ENCODE data around the gene STPG1.

The STPG1 gene

DNA sequence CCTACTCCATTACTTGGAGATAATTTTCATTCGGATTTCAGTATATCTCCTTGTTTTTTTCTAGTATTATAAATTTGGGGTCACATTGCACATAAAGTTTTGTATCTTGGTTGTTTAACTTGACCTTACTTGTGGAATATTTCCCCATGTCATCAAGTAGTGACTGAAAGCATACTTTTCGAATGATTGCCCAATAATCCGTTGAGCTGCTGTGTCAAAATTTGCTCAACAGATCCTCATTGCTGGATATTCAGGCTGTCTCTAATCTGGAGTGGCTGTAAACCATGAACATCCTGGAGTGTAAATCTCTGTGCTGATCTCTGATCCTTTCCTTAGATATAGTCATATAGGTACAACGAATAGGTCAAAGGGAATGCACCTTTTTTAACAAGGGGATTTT is 7.0 kb upstream of the STPG1 start:
- ChIA-PET CTCF (interaction anchor here (0.5 to 3.9 kb wide), 4 partner anchors 29 to 547 kb away, joined by 3 to 23 read pairs (median 4); no protein-coding TSS in a partner anchor), POLR2A (no interaction called here)
- TF ChIP-seq, protein P1, sequence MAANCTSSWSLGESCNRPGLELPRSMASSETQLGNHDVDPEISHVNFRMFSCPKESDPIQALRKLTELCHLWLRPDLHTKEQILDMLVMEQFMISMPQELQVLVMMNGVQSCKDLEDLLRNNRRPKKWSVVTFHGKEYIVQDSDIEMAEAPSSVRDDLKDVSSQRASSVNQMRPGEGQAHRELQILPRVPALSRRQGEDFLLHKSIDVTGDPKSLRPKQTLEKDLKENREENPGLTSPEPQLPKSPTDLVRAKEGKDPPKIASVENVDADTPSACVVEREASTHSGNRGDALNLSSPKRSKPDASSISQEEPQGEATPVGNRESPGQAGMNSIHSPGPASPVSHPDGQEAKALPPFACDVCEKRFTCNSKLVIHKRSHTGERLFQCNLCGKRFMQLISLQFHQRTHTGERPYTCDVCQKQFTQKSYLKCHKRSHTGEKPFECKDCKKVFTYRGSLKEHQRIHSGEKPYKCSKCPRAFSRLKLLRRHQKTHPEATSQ (tag by site-specific recombination; IDR thresholded peaks at IDR 0.05): no peak
- TF ChIP-seq PRDM1 (tag by site-specific recombination; IDR thresholded peaks at IDR 0.05) (no peak), ZEB2 (tag by site-specific recombination; IDR thresholded peaks at IDR 0.05) (no peak), ZNF791 (tag by site-specific recombination; IDR thresholded peaks at IDR 0.05) (no peak), ZNF654 (tag by site-specific recombination; IDR thresholded peaks at IDR 0.05; ENCODE audit: low read depth) (no peak), ZNF175 (tag by site-specific recombination; IDR thresholded peaks at IDR 0.05) (no peak), ZNF776 (tag by site-specific recombination; IDR thresholded peaks at IDR 0.05; ENCODE audit: borderline replicate concordance) (no peak), ZNF571 (tag by site-specific recombination; IDR thresholded peaks at IDR 0.05) (no peak), WT1 (tag by site-specific recombination; IDR thresholded peaks at IDR 0.05) (no peak)
- TF ChIP-seq, protein P2, sequence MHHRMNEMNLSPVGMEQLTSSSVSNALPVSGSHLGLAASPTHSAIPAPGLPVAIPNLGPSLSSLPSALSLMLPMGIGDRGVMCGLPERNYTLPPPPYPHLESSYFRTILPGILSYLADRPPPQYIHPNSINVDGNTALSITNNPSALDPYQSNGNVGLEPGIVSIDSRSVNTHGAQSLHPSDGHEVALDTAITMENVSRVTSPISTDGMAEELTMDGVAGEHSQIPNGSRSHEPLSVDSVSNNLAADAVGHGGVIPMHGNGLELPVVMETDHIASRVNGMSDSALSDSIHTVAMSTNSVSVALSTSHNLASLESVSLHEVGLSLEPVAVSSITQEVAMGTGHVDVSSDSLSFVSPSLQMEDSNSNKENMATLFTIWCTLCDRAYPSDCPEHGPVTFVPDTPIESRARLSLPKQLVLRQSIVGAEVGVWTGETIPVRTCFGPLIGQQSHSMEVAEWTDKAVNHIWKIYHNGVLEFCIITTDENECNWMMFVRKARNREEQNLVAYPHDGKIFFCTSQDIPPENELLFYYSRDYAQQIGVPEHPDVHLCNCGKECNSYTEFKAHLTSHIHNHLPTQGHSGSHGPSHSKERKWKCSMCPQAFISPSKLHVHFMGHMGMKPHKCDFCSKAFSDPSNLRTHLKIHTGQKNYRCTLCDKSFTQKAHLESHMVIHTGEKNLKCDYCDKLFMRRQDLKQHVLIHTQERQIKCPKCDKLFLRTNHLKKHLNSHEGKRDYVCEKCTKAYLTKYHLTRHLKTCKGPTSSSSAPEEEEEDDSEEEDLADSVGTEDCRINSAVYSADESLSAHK (tag by site-specific recombination; IDR thresholded peaks at IDR 0.05): no peak
- TF ChIP-seq, protein P3, sequence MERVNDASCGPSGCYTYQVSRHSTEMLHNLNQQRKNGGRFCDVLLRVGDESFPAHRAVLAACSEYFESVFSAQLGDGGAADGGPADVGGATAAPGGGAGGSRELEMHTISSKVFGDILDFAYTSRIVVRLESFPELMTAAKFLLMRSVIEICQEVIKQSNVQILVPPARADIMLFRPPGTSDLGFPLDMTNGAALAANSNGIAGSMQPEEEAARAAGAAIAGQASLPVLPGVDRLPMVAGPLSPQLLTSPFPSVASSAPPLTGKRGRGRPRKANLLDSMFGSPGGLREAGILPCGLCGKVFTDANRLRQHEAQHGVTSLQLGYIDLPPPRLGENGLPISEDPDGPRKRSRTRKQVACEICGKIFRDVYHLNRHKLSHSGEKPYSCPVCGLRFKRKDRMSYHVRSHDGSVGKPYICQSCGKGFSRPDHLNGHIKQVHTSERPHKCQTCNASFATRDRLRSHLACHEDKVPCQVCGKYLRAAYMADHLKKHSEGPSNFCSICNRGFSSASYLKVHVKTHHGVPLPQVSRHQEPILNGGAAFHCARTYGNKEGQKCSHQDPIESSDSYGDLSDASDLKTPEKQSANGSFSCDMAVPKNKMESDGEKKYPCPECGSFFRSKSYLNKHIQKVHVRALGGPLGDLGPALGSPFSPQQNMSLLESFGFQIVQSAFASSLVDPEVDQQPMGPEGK (tag by site-specific recombination; IDR thresholded peaks at IDR 0.05): no peak
- Histone ChIP-seq H3K36me3 (ENCODE audit: control insufficient read depth in 2 of 2, insufficient read depth in 1 of 2, low read length in 2 of 2) (peaks cover 3 to 46% of the 10 kb centered on the region in 2 experiments; a peak in 2 of 3 replicates), H3K4me1 (ENCODE audit: control insufficient read depth, insufficient read depth, low read length) (peaks cover 6% of the 10 kb centered on the region), H3K27ac (ENCODE audit: extremely low read depth, low read depth, low read length) (no peak overlapping the region), H3K9me3 (ENCODE audit: control insufficient read depth, insufficient read depth, low read depth, low read length) (no peaks in the 10 kb centered on the region), H3K4me3 (ENCODE audit: low read depth, low read length) (no peak overlapping the region)

DNA sequence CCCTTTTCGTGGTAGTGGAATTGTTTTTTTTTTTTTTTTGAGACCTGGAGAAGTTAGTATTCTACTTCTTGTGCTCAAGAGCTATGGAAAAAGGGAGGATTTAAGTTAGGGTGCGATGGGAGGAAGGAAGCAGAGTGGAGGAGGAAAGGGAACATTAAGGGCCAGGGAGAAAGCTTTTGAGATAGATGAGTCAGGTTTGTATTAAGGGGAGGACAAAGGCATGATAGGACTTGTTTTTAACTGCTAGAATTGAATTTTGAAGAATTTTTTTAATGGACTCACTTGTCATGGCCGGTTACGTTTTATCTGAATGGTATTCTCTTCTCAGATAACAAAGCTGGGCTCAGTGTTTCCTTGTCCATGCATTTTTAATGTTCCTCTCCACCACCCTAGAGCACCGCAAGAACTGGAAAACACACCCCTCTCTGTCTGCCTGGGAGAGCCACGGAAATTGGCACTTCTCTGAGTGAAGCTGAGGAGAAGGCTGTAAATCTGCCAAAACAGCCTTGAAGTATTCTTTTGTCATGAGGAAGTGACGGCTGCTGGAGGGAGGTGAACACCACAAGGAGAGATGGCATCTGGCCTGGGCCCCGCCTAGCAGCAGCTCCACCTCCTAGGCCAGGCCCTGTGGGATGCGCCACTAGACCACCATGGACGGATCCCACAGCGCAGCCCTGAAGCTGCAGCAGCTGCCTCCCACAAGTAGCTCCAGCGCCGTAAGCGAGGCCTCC is 5.5 kb upstream of the STPG1 start:
- Histone ChIP-seq H3K36me3 (ENCODE audit: control insufficient read depth in 2 of 2, insufficient read depth in 1 of 2, low read length in 2 of 2) (peaks cover 3 to 43% of the 10 kb centered on the region in 2 experiments; a peak in 2 of 3 replicates), H3K27ac (ENCODE audit: extremely low read depth, low read depth, low read length) (0 out of 2 replicates have a peak overlapping the region, but pooled peaks have one; percentile 9), H3K9me3 (ENCODE audit: control insufficient read depth, insufficient read depth, low read depth, low read length) (no peaks in the 10 kb centered on the region), H3K4me3 (ENCODE audit: low read depth, low read length) (no peak overlapping the region), H3K4me1 (ENCODE audit: control insufficient read depth, insufficient read depth, low read length) (peaks cover 6% of the 10 kb centered on the region)
- CTCF ChIA-PET: interaction anchor here (1.0 kb wide), 2 partner anchors 28 to 168 kb away, joined by 3 to 4 read pairs; no protein-coding TSS in a partner anchor
- POLR2A ChIA-PET: no interaction called here
- no peak for TF ChIP-seq ZFP37 (tag by site-specific recombination; IDR thresholded peaks at IDR 0.05)
- TF ChIP-seq YY1 (tag by site-specific recombination; IDR thresholded peaks at IDR 0.05): no peak
- TF ChIP-seq ZNF549 (tag by site-specific recombination; IDR thresholded peaks at IDR 0.05): no peak
- TF ChIP-seq ZNF366 (tag by site-specific recombination; conservative IDR thresholded peaks at IDR 0.05): peak; percentile 39; the same call in 1 of the 2 replicates
- TF ChIP-seq GLIS1 (tag by site-specific recombination; IDR thresholded peaks at IDR 0.05): peak; percentile 69
- peak; percentile 93 for TF ChIP-seq ZNF664 (tag by site-specific recombination; IDR thresholded peaks at IDR 0.05)
- no peak for TF ChIP-seq ZNF571 (tag by site-specific recombination; IDR thresholded peaks at IDR 0.05)
- peak; percentile 59; the same call in 1 of the 2 replicates for TF ChIP-seq PRDM1 (tag by site-specific recombination; IDR thresholded peaks at IDR 0.05)
- peak; percentile 62; the same call in 1 of the 2 replicates for TF ChIP-seq ZBTB48 (tag by site-specific recombination; IDR thresholded peaks at IDR 0.05)
- TF ChIP-seq, protein P4, sequence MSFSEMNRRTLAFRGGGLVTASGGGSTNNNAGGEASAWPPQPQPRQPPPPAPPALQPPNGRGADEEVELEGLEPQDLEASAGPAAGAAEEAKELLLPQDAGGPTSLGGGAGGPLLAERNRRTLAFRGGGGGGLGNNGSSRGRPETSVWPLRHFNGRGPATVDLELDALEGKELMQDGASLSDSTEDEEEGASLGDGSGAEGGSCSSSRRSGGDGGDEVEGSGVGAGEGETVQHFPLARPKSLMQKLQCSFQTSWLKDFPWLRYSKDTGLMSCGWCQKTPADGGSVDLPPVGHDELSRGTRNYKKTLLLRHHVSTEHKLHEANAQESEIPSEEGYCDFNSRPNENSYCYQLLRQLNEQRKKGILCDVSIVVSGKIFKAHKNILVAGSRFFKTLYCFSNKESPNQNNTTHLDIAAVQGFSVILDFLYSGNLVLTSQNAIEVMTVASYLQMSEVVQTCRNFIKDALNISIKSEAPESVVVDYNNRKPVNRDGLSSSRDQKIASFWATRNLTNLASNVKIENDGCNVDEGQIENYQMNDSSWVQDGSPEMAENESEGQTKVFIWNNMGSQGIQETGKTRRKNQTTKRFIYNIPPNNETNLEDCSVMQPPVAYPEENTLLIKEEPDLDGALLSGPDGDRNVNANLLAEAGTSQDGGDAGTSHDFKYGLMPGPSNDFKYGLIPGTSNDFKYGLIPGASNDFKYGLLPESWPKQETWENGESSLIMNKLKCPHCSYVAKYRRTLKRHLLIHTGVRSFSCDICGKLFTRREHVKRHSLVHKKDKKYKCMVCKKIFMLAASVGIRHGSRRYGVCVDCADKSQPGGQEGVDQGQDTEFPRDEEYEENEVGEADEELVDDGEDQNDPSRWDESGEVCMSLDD (tag by site-specific recombination; IDR thresholded peaks at IDR 0.05): no peak
- TF ChIP-seq, protein P5, sequence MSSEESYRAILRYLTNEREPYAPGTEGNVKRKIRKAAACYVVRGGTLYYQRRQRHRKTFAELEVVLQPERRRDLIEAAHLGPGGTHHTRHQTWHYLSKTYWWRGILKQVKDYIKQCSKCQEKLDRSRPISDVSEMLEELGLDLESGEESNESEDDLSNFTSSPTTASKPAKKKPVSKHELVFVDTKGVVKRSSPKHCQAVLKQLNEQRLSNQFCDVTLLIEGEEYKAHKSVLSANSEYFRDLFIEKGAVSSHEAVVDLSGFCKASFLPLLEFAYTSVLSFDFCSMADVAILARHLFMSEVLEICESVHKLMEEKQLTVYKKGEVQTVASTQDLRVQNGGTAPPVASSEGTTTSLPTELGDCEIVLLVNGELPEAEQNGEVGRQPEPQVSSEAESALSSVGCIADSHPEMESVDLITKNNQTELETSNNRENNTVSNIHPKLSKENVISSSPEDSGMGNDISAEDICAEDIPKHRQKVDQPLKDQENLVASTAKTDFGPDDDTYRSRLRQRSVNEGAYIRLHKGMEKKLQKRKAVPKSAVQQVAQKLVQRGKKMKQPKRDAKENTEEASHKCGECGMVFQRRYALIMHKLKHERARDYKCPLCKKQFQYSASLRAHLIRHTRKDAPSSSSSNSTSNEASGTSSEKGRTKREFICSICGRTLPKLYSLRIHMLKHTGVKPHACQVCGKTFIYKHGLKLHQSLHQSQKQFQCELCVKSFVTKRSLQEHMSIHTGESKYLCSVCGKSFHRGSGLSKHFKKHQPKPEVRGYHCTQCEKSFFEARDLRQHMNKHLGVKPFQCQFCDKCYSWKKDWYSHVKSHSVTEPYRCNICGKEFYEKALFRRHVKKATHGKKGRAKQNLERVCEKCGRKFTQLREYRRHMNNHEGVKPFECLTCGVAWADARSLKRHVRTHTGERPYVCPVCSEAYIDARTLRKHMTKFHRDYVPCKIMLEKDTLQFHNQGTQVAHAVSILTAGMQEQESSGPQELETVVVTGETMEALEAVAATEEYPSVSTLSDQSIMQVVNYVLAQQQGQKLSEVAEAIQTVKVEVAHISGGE (tag by site-specific recombination; conservative IDR thresholded peaks at IDR 0.05; ENCODE audit: low read depth): 0 out of 2 replicates have a peak, but pooled peaks have one; percentile 21
- 0 out of 2 replicates have a peak, but pooled peaks have one; percentile 17 for TF ChIP-seq KLF10 (tag by site-specific recombination; IDR thresholded peaks at IDR 0.05)
- TF ChIP-seq SP7 (tag by site-specific recombination; IDR thresholded peaks at IDR 0.05): peak; percentile 81

Data from HEK293 (cell line).